Duodenal mucosa (tissue), 2 donors: ENCODE measurements around the gene OR10H3.
A peak's percentile ranks its signal among the peaks of the same experiment; 100 is the strongest.
"Not testable (repeated sequence)": the region's sequence is repeated elsewhere in the genome, so short reads cannot be mapped to it uniquely, and the experiment has no call there.

Experiments
- H3K27ac ChIP-seq: one replicate; pipeline ENCODE4 v1.7.0; 2013; ENCODE audit warnings: low read depth, low read length
- H3K27me3 ChIP-seq, 2 donors: one replicate each; pipeline ENCODE4 v1.7.0; 2013; ENCODE audit warnings: low read length in 2 of 2, control low read depth in 1 of 2; ENCODE audit not compliant: insufficient read depth in 2 of 2, control insufficient read depth in 1 of 2
- H3K36me3 ChIP-seq, 2 donors: one replicate each; pipeline ENCODE4 v1.7.0; 2013; ENCODE audit warnings: low read length in 2 of 2, control low read depth in 1 of 2; ENCODE audit not compliant: insufficient read depth in 2 of 2, control insufficient read depth in 1 of 2
- H3K4me1 ChIP-seq, 2 donors: one replicate each; pipeline ENCODE4 v1.7.0; 2013; ENCODE audit warnings: low read length in 2 of 2, control low read depth in 1 of 2; ENCODE audit not compliant: insufficient read depth in 2 of 2, control insufficient read depth in 1 of 2
- H3K4me3 ChIP-seq, 2 donors: one replicate each; pipeline ENCODE4 v1.7.0; 2013; ENCODE audit warnings: low read length in 2 of 2, low read depth in 1 of 2
- H3K9ac ChIP-seq, 2 donors: one replicate each; pipeline ENCODE4 v1.7.0; 2013; ENCODE audit warnings: low read length in 2 of 2, low read depth in 1 of 2
- H3K9me3 ChIP-seq, 2 donors: one replicate each; pipeline ENCODE4 v1.7.0; 2013; ENCODE audit warnings: low read length in 2 of 2, control low read depth in 1 of 2; ENCODE audit not compliant: control insufficient read depth in 1 of 2

The OR10H3 gene

DNA sequence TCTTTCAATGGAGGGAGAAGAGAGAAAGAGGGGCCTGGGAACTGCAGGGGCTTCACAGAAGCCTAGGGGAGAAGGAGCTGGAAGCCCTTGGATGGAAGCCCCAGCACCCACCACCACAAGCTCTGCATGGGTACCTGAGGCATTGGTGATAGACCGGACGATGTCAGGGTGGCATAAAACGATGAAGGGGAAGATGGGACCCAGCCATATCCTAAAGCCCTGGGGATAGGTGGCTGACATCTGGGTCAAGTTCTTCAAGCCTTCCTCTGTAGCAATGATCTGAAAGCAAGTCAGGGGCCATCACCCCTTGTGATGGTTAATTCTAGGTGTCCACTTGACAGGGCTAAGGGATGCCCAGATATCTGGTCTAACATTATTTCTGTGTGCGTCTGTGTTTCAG, 38.5 kb downstream of the OR10H3 start:
- Histone ChIP-seq H3K9me3 (no peaks in the 10 kb centered on the region), H3K27me3 (no peaks in the 10 kb centered on the region)

DNA sequence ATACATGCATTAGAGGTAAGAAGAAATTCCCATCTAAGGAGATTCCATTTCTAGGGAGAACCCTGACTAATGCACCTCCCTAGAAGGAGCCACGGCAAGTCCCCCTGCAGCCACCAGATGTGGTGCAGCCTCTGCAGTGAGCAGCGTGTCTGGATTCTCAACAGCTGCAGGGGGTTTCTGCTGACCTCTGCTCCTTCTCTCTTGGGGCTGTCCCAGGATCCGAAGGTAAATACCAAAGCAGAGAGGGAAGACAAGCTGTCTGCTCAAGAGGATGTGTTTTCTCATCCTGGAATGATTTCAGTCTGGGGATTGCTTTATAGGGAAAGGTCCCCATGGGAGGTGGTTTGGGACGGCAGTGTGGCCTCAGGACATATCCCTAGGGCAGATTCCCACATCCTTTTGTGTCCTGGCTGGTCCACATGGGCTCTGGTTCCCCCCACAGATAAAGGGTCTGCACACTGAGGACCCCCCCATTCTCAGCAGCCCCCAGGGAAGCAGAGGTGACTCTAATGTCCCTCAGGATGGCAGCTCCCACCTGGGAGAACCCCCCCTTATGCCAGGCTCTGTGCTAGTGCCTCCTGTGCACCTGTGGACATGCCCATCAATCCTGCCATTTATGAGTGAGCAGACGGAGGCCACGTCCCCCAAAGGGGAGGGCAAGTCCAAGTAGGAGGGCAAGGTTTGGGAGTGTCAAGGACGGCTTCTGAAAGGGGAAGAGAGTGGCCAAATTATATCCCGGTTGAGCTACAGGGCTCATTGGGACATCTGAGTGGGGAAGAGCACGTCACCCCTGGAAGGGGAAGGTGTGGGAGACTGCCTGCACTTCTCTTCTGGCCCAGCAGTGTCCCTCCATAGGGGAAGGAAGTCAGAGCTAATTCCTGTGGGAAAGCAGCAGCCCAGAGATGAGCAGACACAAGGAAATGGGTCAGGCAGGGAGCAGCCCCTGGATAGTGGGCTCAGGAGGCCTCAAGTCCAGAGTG, 39.5 kb downstream of the OR10H3 start:
- Histone ChIP-seq H3K27me3 (no peaks in the 10 kb centered on the region), H3K27ac (no peak overlapping the region), H3K36me3 (no peaks in the 10 kb centered on the region), H3K4me1 (peaks cover 8 to 9% of the 10 kb centered on the region in 2 donors), H3K4me3 (no peak overlapping the region), H3K9me3 (no peaks in the 10 kb centered on the region), H3K9ac (no peak overlapping the region)

More for the DNA sequence above, 38.5 kb downstream of the OR10H3 start:
- Histone ChIP-seq H3K27ac (no peak overlapping the region), H3K9ac (no peak overlapping the region), H3K4me1 (peaks cover 8 to 9% of the 10 kb centered on the region in 2 donors), H3K36me3 (no peaks in the 10 kb centered on the region), H3K4me3 (no peak overlapping the region)

DNA sequence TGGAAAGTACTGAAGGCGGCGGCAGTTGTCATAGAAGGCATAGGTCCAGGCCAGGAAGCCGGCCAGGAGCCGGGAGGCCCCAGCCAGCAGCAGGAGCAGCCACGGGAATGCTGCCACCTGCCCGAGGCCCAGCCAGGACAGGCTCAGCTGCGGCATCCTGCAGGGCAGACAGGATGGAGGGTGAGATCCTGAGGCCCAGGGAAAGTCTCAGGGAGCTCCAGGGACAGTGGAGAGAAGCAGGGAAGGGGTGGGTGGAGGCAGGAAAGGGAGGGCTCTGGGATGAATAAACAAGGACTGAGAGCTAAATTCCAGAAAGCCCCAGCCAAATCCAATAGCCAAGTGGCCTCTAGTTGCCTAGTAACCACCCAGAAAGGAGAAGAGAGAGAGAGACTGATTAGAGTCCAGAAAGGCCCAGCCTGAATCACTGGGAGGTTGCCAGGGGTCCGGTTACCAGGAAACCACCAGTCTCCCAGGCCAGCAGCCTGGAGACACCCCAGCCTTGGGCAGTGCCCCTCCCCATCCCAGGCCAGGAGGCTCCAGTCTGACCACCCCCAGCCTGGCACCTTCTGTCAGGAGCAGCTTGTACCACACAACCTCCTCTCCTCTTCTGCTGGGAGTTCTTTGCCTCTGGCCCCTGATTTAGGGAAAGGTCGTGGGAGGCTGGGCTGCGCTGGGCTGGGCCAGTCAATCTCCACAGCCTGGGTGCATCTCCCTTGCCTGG, 42.1 kb downstream of the OR10H3 start:
- peaks cover 8 to 9% of the 10 kb centered on the region in 2 donors for H3K4me1 ChIP-seq
- peak overlapping the region; percentile 39 for H3K27ac ChIP-seq
- no peak overlapping the region for H3K9ac ChIP-seq
- H3K27me3 ChIP-seq: no peaks in the 10 kb centered on the region
- peak overlapping the region in 1 of 2 donors; percentile 19 for H3K4me3 ChIP-seq
- no peaks in the 10 kb centered on the region for H3K9me3 ChIP-seq
- H3K36me3 ChIP-seq: no peaks in the 10 kb centered on the region

GRCh38 chr19:15780610-15781418, 43.0 kb downstream of the OR10H3 start:
- Histone ChIP-seq H3K4me3 (no peak overlapping the region), H3K36me3 (no peaks in the 10 kb centered on the region), H3K9me3 (no peaks in the 10 kb centered on the region), H3K27me3 (no peaks in the 10 kb centered on the region), H3K9ac (no peak overlapping the region), H3K4me1 (peaks cover 8 to 9% of the 10 kb centered on the region in 2 donors), H3K27ac (no peak overlapping the region)

GRCh38 chr19:15781661-15782060, 43.9 kb downstream of the OR10H3 start:
- H3K27me3 ChIP-seq: no peaks in the 10 kb centered on the region
- H3K27ac ChIP-seq: no peak overlapping the region
- H3K9ac ChIP-seq: no peak overlapping the region
- no peaks in the 10 kb centered on the region for H3K9me3 ChIP-seq
- H3K4me1 ChIP-seq: peaks cover 8 to 9% of the 10 kb centered on the region in 2 donors
- H3K36me3 ChIP-seq: no peaks in the 10 kb centered on the region
- no peak overlapping the region for H3K4me3 ChIP-seq

DNA sequence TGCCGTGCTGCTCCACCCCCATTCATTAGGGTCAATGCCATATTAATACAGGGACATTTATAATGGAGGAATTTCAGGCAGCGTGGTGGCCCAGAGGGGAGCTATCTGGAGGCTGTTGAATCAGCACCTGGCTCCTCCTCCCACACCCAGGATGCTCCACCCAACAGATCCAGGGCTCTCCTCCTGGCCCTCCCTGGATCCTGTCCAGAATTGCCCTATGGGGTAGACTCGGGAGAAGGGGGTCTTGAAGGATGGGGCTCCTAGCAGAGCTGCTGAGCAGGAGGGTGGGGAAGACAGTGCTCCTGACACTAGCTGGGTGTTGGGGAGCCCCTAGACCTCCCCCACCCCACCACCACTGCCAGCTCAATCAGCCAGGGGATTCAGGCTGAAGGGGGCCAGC, 44.4 kb downstream of the OR10H3 start:
- Histone ChIP-seq H3K4me1 (peaks cover 8 to 9% of the 10 kb centered on the region in 2 donors), H3K4me3 (no peak overlapping the region), H3K27ac (no peak overlapping the region), H3K9me3 (no peaks in the 10 kb centered on the region), H3K36me3 (no peaks in the 10 kb centered on the region), H3K9ac (no peak overlapping the region), H3K27me3 (no peaks in the 10 kb centered on the region)

- not testable (repeated sequence) for H3K36me3 ChIP-seq, H3K27ac ChIP-seq, H3K4me3 ChIP-seq, H3K9me3 ChIP-seq, H3K9ac ChIP-seq, H3K27me3 ChIP-seq
- peaks cover 11 to 12% of the 10 kb centered on the region in 2 donors for H3K4me1 ChIP-seq
These were observed 45.1 kb downstream of the OR10H3 start for GRCh38 chr19:15782896-15783295.

DNA sequence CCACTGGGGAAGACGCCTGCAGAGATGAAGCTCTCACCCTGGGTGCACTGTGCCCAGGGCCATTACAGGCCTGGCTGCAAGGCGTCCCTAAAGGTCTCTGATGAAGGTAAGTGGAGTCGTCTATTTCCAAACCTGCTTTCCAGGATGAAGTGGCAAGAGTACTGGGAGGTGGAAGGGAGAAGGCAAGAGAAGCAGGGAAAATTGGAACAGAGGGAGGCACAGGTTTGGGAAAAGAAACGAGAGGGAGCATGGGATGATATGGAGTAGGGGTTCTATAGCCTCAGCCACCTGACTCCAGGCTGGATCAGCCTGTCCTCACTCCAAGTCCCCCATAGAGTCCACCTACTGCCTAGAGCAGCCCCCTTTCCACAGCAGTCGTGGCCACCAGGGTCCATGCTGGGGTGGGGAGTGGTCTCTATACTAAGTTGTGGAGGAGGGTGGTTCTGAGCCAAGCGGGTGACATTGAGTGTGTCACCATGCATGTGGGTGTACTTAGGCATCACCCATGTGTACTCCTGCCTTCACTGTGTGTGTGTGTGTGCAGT, 49.9 kb downstream of the OR10H3 start, which contains the start of gene OR10H5:
OR10H5 (plus strand) TSS at position 51 of the 545 bp plus-strand sequence. CDS start 6,388 bp downstream, outside the sequence.
- Histone ChIP-seq H3K27ac (no peak within 1 kb of the TSS), H3K9ac (no peak within 1 kb of the TSS), H3K36me3 (no peaks in the 10 kb centered on the region), H3K4me1 (peaks cover 6 to 18% of the 10 kb centered on the region in 2 donors), H3K9me3 (no peaks in the 10 kb centered on the region), H3K4me3 (no peak within 1 kb of the TSS), H3K27me3 (peaks cover 0 to 9% of the 10 kb centered on the region in 2 donors)

DNA sequence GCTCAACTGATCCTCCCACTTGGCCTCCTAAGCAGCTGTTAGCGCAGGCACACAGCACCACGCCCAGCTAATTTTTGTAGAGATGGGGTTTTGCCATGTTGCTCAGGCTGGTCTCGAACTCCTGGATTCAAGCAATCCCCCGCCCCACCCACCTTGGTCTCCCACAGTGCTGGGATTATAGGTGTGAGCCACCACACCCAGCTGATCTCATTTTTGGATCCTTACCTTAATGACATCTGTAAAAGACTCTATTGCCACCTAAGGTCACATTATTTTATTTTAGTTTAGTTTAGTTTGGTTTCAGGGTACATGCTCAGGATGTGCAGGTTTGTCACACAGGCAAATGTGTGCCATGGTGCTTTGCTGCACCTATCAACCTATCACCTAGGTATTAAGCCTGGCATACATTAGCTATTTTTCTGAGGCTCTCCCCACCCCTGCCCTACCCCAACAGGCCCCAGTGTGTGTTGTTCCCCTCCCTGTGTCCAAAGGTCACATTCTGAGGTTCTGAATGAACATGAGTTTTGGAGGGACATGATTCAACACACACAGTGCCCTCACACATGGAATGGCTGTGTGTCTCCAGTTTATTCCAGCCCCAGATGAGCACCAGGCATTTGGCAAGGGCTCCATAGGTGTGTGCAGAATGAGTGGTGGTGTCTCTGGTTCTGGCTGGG, 50.9 kb downstream of the OR10H3 start:
- Histone ChIP-seq H3K9me3 (no peaks in the 10 kb centered on the region), H3K27me3 (peaks cover 0 to 9% of the 10 kb centered on the region in 2 donors), H3K36me3 (no peaks in the 10 kb centered on the region), H3K4me1 (peaks cover 6 to 18% of the 10 kb centered on the region in 2 donors), H3K4me3 (no peak overlapping the region), H3K27ac (no peak overlapping the region), H3K9ac (no peak overlapping the region)
